ENCODE measurements around the gene MYL12B. TPM values are rescaled to one million over a fixed set of nuclear protein-coding genes. Genes with fewer than 3 reads are reported as not detected.

MYL12B gene
- total and polyA plus RNA-seq, 7 experiments from 2014 or later = 140 to 982 (median 178) TPM

- POLR2A ChIA-PET = interaction anchor here (1.2 kb wide), 1 partner anchor 15 kb away, joined by 5 read pairs; no protein-coding TSS in a partner anchor
- Histone ChIP-seq H3K4me3 (ENCODE audit: low read length) (no peak overlapping the region), H3K4me1 (ENCODE audit: control insufficient read depth in 2 of 2, insufficient read depth in 2 of 2, low read length in 2 of 2) (no peaks in the 10 kb centered on the region), H3K27ac (ENCODE audit: low read depth, low read length) (no peak overlapping the region), H3K9me3 (ENCODE audit: control insufficient read depth in 2 of 3, low read length in 3 of 3) (no peaks in the 10 kb centered on the region), H3K27me3 (ENCODE audit: control insufficient read depth in 2 of 2, insufficient read depth in 2 of 2, low read length in 2 of 2) (no peaks in the 10 kb centered on the region), H3K36me3 (ENCODE audit: control insufficient read depth in 2 of 3, insufficient read depth in 3 of 3, low read length in 3 of 3) (no peaks in the 10 kb centered on the region)
- Mint-ChIP-seq H3K36me3 (peaks cover 0 to 26% (median 8%) of the 10 kb centered on the region in 5 donors), H3K4me1 (peaks cover 0 to 6% (median 2%) of the 10 kb centered on the region in 7 donors), H3K27me3 (no peaks in the 10 kb centered on the region), H3K4me3 (no peak overlapping the region), H3K27ac (no peak overlapping the region), H3K9me3 (peaks cover 0 to 1% (median 0%) of the 10 kb centered on the region in 11 donors)
- CTCF ChIA-PET = interaction anchor here (0.6 to 0.9 kb wide), 3 partner anchors 12 to 279 kb away, joined by 3 read pairs; no protein-coding TSS in a partner anchor
- intact Hi-C loops (cut with micrococcal nuclease) = no loop called here
- ATAC-seq (no peak), DNase-seq (no peak)
Observed at GRCh38 chr18:3233433-3234168, 28.3 kb upstream of the MYL12B start.

- H3K27me3 ChIP-seq (ENCODE audit: control insufficient read depth in 2 of 2, insufficient read depth in 2 of 2, low read length in 2 of 2) = no peaks in the 10 kb centered on the region
- ATAC-seq (no peak), DNase-seq (no peak)
- no peaks in the 10 kb centered on the region for H3K36me3 ChIP-seq (ENCODE audit: control insufficient read depth in 2 of 3, insufficient read depth in 3 of 3, low read length in 3 of 3)
- no peaks in the 10 kb centered on the region for H3K4me1 ChIP-seq (ENCODE audit: control insufficient read depth in 2 of 2, insufficient read depth in 2 of 2, low read length in 2 of 2)
- no peak overlapping the region for H3K27ac ChIP-seq (ENCODE audit: low read depth, low read length)
- H3K36me3 Mint-ChIP-seq = peaks cover 4 to 25% (median 8%) of the 10 kb centered on the region in 5 donors
- no peak overlapping the region for H3K27ac Mint-ChIP-seq
- ChIA-PET CTCF (interaction anchor here (0.9 kb wide), 1 partner anchor 280 kb away, joined by 3 read pairs; no protein-coding TSS in a partner anchor), POLR2A (interaction anchor here (1.2 kb wide), 1 partner anchor 14 kb away, joined by 5 read pairs; no protein-coding TSS in a partner anchor)
- H3K9me3 ChIP-seq (ENCODE audit: control insufficient read depth in 2 of 3, low read length in 3 of 3) = no peaks in the 10 kb centered on the region
- H3K27me3 Mint-ChIP-seq = no peaks in the 10 kb centered on the region
- intact Hi-C loops (cut with micrococcal nuclease) = no loop called here
- H3K4me3 ChIP-seq (ENCODE audit: low read length) = no peak overlapping the region
- no peak overlapping the region for H3K4me3 Mint-ChIP-seq
- peaks cover 0 to 5% (median 0%) of the 10 kb centered on the region in 11 donors for H3K9me3 Mint-ChIP-seq
- H3K4me1 Mint-ChIP-seq = peaks cover 5 to 14% (median 9%) of the 10 kb centered on the region in 7 donors
Observed at GRCh38 chr18:3234457-3234856, 27.5 kb upstream of the MYL12B start.

GRCh38 chr18:3235846-3236245 lies 26.1 kb upstream of the MYL12B start:
- Mint-ChIP-seq H3K4me1 (peaks cover 3 to 13% (median 9%) of the 10 kb centered on the region in 7 donors), H3K4me3 (no peak overlapping the region), H3K36me3 (peaks cover 4 to 28% (median 14%) of the 10 kb centered on the region in 5 donors), H3K27ac (no peak overlapping the region), H3K27me3 (no peaks in the 10 kb centered on the region), H3K9me3 (peaks cover 0 to 8% (median 4%) of the 10 kb centered on the region in 11 donors)
- H3K36me3 ChIP-seq (ENCODE audit: control insufficient read depth in 2 of 3, insufficient read depth in 3 of 3, low read length in 3 of 3) = no peaks in the 10 kb centered on the region
- H3K9me3 ChIP-seq (ENCODE audit: control insufficient read depth in 2 of 3, low read length in 3 of 3) = no peaks in the 10 kb centered on the region
- no peaks in the 10 kb centered on the region for H3K27me3 ChIP-seq (ENCODE audit: control insufficient read depth in 2 of 2, insufficient read depth in 2 of 2, low read length in 2 of 2)
- no peak overlapping the region for H3K4me3 ChIP-seq (ENCODE audit: low read length)
- intact Hi-C loops (cut with micrococcal nuclease) = no loop called here
- DNase-seq (no peak), ATAC-seq (no peak)
- H3K27ac ChIP-seq (ENCODE audit: low read depth, low read length) = no peak overlapping the region
- H3K4me1 ChIP-seq (ENCODE audit: control insufficient read depth in 2 of 2, insufficient read depth in 2 of 2, low read length in 2 of 2) = no peaks in the 10 kb centered on the region
- POLR2A ChIA-PET = interaction anchor here (2.4 kb wide), 1 partner anchor 10 kb away, joined by 8 read pairs; no protein-coding TSS in a partner anchor
- CTCF ChIA-PET = no interaction called here

GRCh38 chr18:3236470-3236869 lies 25.5 kb upstream of the MYL12B start:
- intact Hi-C loops (cut with micrococcal nuclease) = no loop called here
- Histone ChIP-seq H3K36me3 (ENCODE audit: control insufficient read depth in 2 of 3, insufficient read depth in 3 of 3, low read length in 3 of 3) (no peaks in the 10 kb centered on the region), H3K9me3 (ENCODE audit: control insufficient read depth in 2 of 3, low read length in 3 of 3) (no peaks in the 10 kb centered on the region), H3K4me3 (ENCODE audit: low read length) (no peak overlapping the region), H3K27ac (ENCODE audit: low read depth, low read length) (no peak overlapping the region), H3K4me1 (ENCODE audit: control insufficient read depth in 2 of 2, insufficient read depth in 2 of 2, low read length in 2 of 2) (no peaks in the 10 kb centered on the region), H3K27me3 (ENCODE audit: control insufficient read depth in 2 of 2, insufficient read depth in 2 of 2, low read length in 2 of 2) (no peaks in the 10 kb centered on the region)
- POLR2A ChIA-PET = interaction anchor here (2.4 kb wide), 1 partner anchor 10 kb away, joined by 8 read pairs; no protein-coding TSS in a partner anchor
- Mint-ChIP-seq H3K36me3 (peaks cover 5 to 28% (median 14%) of the 10 kb centered on the region in 5 donors), H3K4me1 (peaks cover 3 to 10% (median 9%) of the 10 kb centered on the region in 7 donors), H3K9me3 (peaks cover 0 to 13% (median 7%) of the 10 kb centered on the region in 11 donors), H3K27me3 (no peaks in the 10 kb centered on the region), H3K27ac (no peak overlapping the region), H3K4me3 (no peak overlapping the region)
- DNase-seq = no peak
- no peak for ATAC-seq
- CTCF ChIA-PET = interaction anchor here (1.3 kb wide), 1 partner anchor 10 kb away, joined by 3 read pairs; no protein-coding TSS in a partner anchor

GRCh38 chr18:3238742-3239141 lies 23.2 kb upstream of the MYL12B start:
- Histone ChIP-seq H3K9me3 (ENCODE audit: control insufficient read depth in 2 of 3, low read length in 3 of 3) (no peaks in the 10 kb centered on the region), H3K36me3 (ENCODE audit: control insufficient read depth in 2 of 3, insufficient read depth in 3 of 3, low read length in 3 of 3) (no peaks in the 10 kb centered on the region), H3K4me3 (ENCODE audit: low read length) (no peak overlapping the region), H3K4me1 (ENCODE audit: control insufficient read depth in 2 of 2, insufficient read depth in 2 of 2, low read length in 2 of 2) (no peaks in the 10 kb centered on the region), H3K27me3 (ENCODE audit: control insufficient read depth in 2 of 2, insufficient read depth in 2 of 2, low read length in 2 of 2) (no peaks in the 10 kb centered on the region), H3K27ac (ENCODE audit: low read depth, low read length) (no peak overlapping the region)
- peak overlapping the region in 4 of 9 donors; percentile 0 to 38 (median 18) for H3K27ac Mint-ChIP-seq
- no peaks in the 10 kb centered on the region for H3K27me3 Mint-ChIP-seq
- DNase-seq (no peak), ATAC-seq (no peak)
- H3K36me3 Mint-ChIP-seq = peaks cover 14 to 40% (median 27%) of the 10 kb centered on the region in 5 donors
- ChIA-PET CTCF (interaction anchor here (0.8 to 1.4 kb wide), 3 partner anchors 32 to 110 kb away, joined by 3 read pairs; no protein-coding TSS in a partner anchor), POLR2A (interaction anchor here (0.6 to 1.0 kb wide), 3 partner anchors 23 to 241 kb away, joined by 3 to 5 read pairs (median 4); partner anchors contain the start of gene MYL12B)
- H3K9me3 Mint-ChIP-seq = peaks cover 0 to 24% (median 11%) of the 10 kb centered on the region in 11 donors
- intact Hi-C loops (cut with micrococcal nuclease) = no loop called here
- peaks cover 3 to 13% (median 9%) of the 10 kb centered on the region in 7 donors for H3K4me1 Mint-ChIP-seq
- H3K4me3 Mint-ChIP-seq = no peak overlapping the region

GRCh38 chr18:3245185-3245564 lies 16.8 kb upstream of the MYL12B start:
- H3K9me3 Mint-ChIP-seq = peaks cover 0 to 23% (median 11%) of the 10 kb centered on the region in 11 donors
- peaks cover 12 to 28% (median 25%) of the 10 kb centered on the region in 7 donors for H3K4me1 Mint-ChIP-seq
- no peaks in the 10 kb centered on the region for H3K9me3 ChIP-seq (ENCODE audit: control insufficient read depth in 2 of 3, low read length in 3 of 3)
- DNase-seq (no peak), ATAC-seq (no peak)
- no peaks in the 10 kb centered on the region for H3K27me3 ChIP-seq (ENCODE audit: control insufficient read depth in 2 of 2, insufficient read depth in 2 of 2, low read length in 2 of 2)
- peaks cover 0 to 2% (median 0%) of the 10 kb centered on the region in 5 donors for H3K27me3 Mint-ChIP-seq
- peaks cover 6 to 12% of the 10 kb centered on the region in 2 donors for H3K4me1 ChIP-seq (ENCODE audit: control insufficient read depth in 2 of 2, insufficient read depth in 2 of 2, low read length in 2 of 2)
- ChIA-PET CTCF (interaction anchor here (0.6 to 3.1 kb wide), 11 partner anchors 52 to 312 kb away, joined by 3 to 31 read pairs (median 6); no protein-coding TSS in a partner anchor), POLR2A (interaction anchor here (0.6 to 8.8 kb wide), 8 partner anchors 11 to 349 kb away, joined by 3 to 229 read pairs (median 28); partner anchors contain the start of gene MYL12B)
- H3K27ac ChIP-seq (ENCODE audit: low read depth, low read length) = no peak overlapping the region
- peak overlapping the region; percentile 87 to 99 (median 97) for H3K4me3 Mint-ChIP-seq
- H3K4me3 ChIP-seq (ENCODE audit: low read length) = peak overlapping the region; percentile 97
- peaks cover 14 to 41% (median 30%) of the 10 kb centered on the region in 5 donors for H3K36me3 Mint-ChIP-seq
- peaks cover 0 to 9% (median 0%) of the 10 kb centered on the region in 3 experiments for H3K36me3 ChIP-seq (ENCODE audit: control insufficient read depth in 2 of 3, insufficient read depth in 3 of 3, low read length in 3 of 3)
- peak overlapping the region in 8 of 9 donors; percentile 61 to 99 (median 91) for H3K27ac Mint-ChIP-seq
- intact Hi-C loops (cut with micrococcal nuclease) = loop anchor here (5.0 to 10.0 kb wide), 5 partner anchors 73 to 908 kb away; partner anchors contain the start of genes METTL4 (in 1 of the 2) and NDC80 (in 1 of the 2)

Measured in naive thymus-derived CD4-positive, alpha-beta T cell (primary cell).